K562 (cell line): ENCODE data around the gene ADPRH. TPM values are rescaled to one million over a fixed set of nuclear protein-coding genes. Genes with fewer than 3 reads are reported as not detected.
A peak's percentile ranks its signal among the peaks of the same experiment; 100 is the strongest.

Source experiments
- ARID1B ChIP-seq: fragments of 450-650 bp; IDR thresholded peaks from 2 replicates; pipeline ENCODE4 v1.6.1; 2016; ENCODE audit warnings: antibody characterized with exemption, mild to moderate bottlenecking, inconsistent platforms
- BRD9 ChIP-seq: fragments of 450-650 bp; IDR thresholded peaks from 2 replicates; pipeline ENCODE4 v1.6.1; 2018; ENCODE audit warnings: low read depth; ENCODE audit not compliant: partially characterized antibody
- CCNT2 ChIP-seq: IDR thresholded peaks from 2 replicates; pipeline ENCODE4 v1.6.1; 2011; ENCODE audit warnings: borderline replicate concordance, low read depth, mild to moderate bottlenecking, moderate library complexity, mixed read lengths, low read length; ENCODE audit not compliant: insufficient read length; ENCODE audit errors: extremely low read depth
- GABPB1 ChIP-seq: sonication (generic); formaldehyde crosslinking; IDR thresholded peaks from 2 replicates; pipeline ENCODE4 v1.8.0; 2022; ENCODE audit warnings: mild to moderate bottlenecking, missing genetic modification reagents
- KAT7 ChIP-seq: sonication (generic); formaldehyde crosslinking; IDR thresholded peaks from 2 replicates; pipeline ENCODE4 v1.8.0; 2022; ENCODE audit warnings: missing genetic modification reagents, mild to moderate bottlenecking, borderline replicate concordance
- MCM5 ChIP-seq: fragments of 450-650 bp; IDR thresholded peaks from 2 replicates; pipeline ENCODE4 v1.6.1; 2016; ENCODE audit warnings: low read depth
- MCM7 ChIP-seq, 2 experiments: fragments of 450-650 bp; IDR thresholded peaks; 2 replicates each; pipeline ENCODE4 v1.6.1; 2016 to 2018
- MED1 ChIP-seq: sonication (generic); formaldehyde crosslinking; IDR thresholded peaks from 2 replicates; pipeline ENCODE4 v1.8.1; 2023; ENCODE audit warnings: missing genetic modification reagents, borderline replicate concordance
- MEIS2 ChIP-seq: fragments of 450-650 bp; IDR thresholded peaks from 2 replicates; pipeline ENCODE4 v1.6.1; 2014; ENCODE audit warnings: mild to moderate bottlenecking; ENCODE audit not compliant: partially characterized antibody
- PBX2 ChIP-seq, 2 experiments: IDR thresholded peaks in 1 of 2; conservative IDR thresholded peaks in 1 of 2; 2 replicates each; pipeline ENCODE4 v1.6.1; 2016; ENCODE audit warnings: low read depth in 2 of 2, mild to moderate bottlenecking in 1 of 2, missing compliant biosample characterization in 1 of 2, missing genetic modification characterization in 1 of 2, moderate library complexity in 1 of 2
- RBM39 ChIP-seq: fragments of 200-400 bp; formaldehyde crosslinking; optimal IDR thresholded peaks from 2 replicates; pipeline ENCODE3; 2018; ENCODE audit warnings: low read depth, low read length
- RCOR1 ChIP-seq, 2 experiments: IDR thresholded peaks; 2 replicates each; pipeline ENCODE4 v1.6.1; 2012; ENCODE audit warnings: low read depth in 2 of 2, low read length in 2 of 2, borderline replicate concordance in 1 of 2, improper control_type of control experiment in 1 of 2
- SMARCA5 ChIP-seq: fragments of 450-650 bp; IDR thresholded peaks from 2 replicates; pipeline ENCODE4 v1.6.1; 2016
- VEZF1 ChIP-seq: fragments of 200-800 bp; sonication (Bioruptor generic); IDR thresholded peaks from 2 replicates; pipeline ENCODE4 v1.6.1; 2017; ENCODE audit warnings: missing genetic modification characterization, missing compliant biosample characterization
- WHSC1 ChIP-seq: IDR thresholded peaks from one replicate; pipeline ENCODE4 v1.6.1; 2012; ENCODE audit warnings: low read length, control low read depth, inconsistent platforms
- YBX1 ChIP-seq: fragments of 450-650 bp; IDR thresholded peaks from 2 replicates; pipeline ENCODE4 v1.7.1; 2016; ENCODE audit warnings: mild to moderate bottlenecking
- ZNF165 ChIP-seq: fragments of 250-450 bp; sonication (Bioruptor Pico); IDR thresholded peaks from 2 replicates; pipeline ENCODE4 v1.4.0; 2020; ENCODE audit warnings: borderline replicate concordance
- ZNF224 ChIP-seq: sonication (generic); formaldehyde crosslinking; IDR thresholded peaks from 2 replicates; pipeline ENCODE4 v1.8.0; 2022; ENCODE audit warnings: mild to moderate bottlenecking, missing genetic modification reagents
- ZNF76 ChIP-seq: fragments of 250-450 bp; sonication (Bioruptor Pico); IDR thresholded peaks from 2 replicates; pipeline ENCODE4 v1.4.0; 2020; ENCODE audit warnings: mild to moderate bottlenecking, moderate library complexity, borderline replicate concordance
- polyA plus RNA-seq, 8 experiments: library from polyadenylated mRNA; depleted of rRNA in 4 of 8; stranded (reverse) in 5 of 8; unstranded in 3 of 8; fragments of >200 nt; fragmentation: Nextera tagmentation in 2 of 8; fragmentation: Illumina TruSeq in 1 of 8; extraction: Ambion mirVana in 2 of 8; extraction: Trizol in 1 of 8; gene quantifications; 2 replicates each; pipeline versions ENCODE4 v1.2.1 to v1.2.3, GENCODE V29; 2011 to 2014; ENCODE audit warnings: inconsistent platforms in 1 of 8, missing spikeins in 1 of 8
- total RNA-seq, 7 experiments: library from RNA; depleted of rRNA in 6 of 7; stranded (reverse); fragments of >200 nt in 6 of 7; fragmentation: Illumina TruSeq in 2 of 7; extraction: Trizol in 2 of 7; gene quantifications; 2 replicates each; pipeline versions ENCODE4 v1.2.1 to v1.2.3, GENCODE V29; 2011 to 2021; ENCODE audit warnings: low replicate concordance in 1 of 7

The ADPRH gene
- total and polyA plus RNA-seq, 9 of the 15 experiments (the other 6 are each of a cell fraction or from before 2014, with no cell fraction given): 0.01 to 1.4 (median 0.65) TPM

GRCh38 chr3:119579366-119580066 lies at the start of gene ADPRH (continued):
- peak; percentile 28; the same call in 1 of the 2 replicates for TF ChIP-seq VEZF1 (CRISPR knock-in tag)
- no peak for TF ChIP-seq ZNF224 (CRISPR knock-in tag)
- no peak for TF ChIP-seq BRD9
- TF ChIP-seq ZNF76 (CRISPR knock-in tag): no peak
- TF ChIP-seq ZNF165 (CRISPR knock-in tag): no peak
- TF ChIP-seq KAT7 (CRISPR knock-in tag): no peak
- TF ChIP-seq RBM39: no peak
- TF ChIP-seq MED1: no peak
- no peak for TF ChIP-seq MCM5
- TF ChIP-seq WHSC1: no peak
- TF ChIP-seq SMARCA5: no peak
- no peak for TF ChIP-seq MEIS2
- no peak for TF ChIP-seq MCM7 (IDR thresholded peaks at IDR 0.05)
- TF ChIP-seq PBX2 (CRISPR knock-in tag; IDR thresholded peaks at IDR 0.05; ENCODE audit: low read depth): no peak
- TF ChIP-seq PBX2 (tag; conservative IDR thresholded peaks at IDR 0.05; ENCODE audit: low read depth): no peak
- TF ChIP-seq YBX1: no peak
- no peak for TF ChIP-seq RCOR1 (IDR thresholded peaks at IDR 0.05; ENCODE audit: borderline replicate concordance in 1 of 2, low read depth in 2 of 2, low read length in 2 of 2)
- no peak for TF ChIP-seq GABPB1 (CRISPR knock-in tag)
- peak; percentile 25; the same call in 1 of the 2 replicates for TF ChIP-seq ARID1B
- peak; percentile 72 for TF ChIP-seq CCNT2
